Fibroblast of peridontal ligament (primary cell): ENCODE data around the gene KCNE3.

Experiments
- DNase-seq: peaks from one replicate; pipeline ENCODE4 v3.0.0-alpha.2; 2010; ENCODE audit errors: extremely low read depth

The KCNE3 gene

DNA sequence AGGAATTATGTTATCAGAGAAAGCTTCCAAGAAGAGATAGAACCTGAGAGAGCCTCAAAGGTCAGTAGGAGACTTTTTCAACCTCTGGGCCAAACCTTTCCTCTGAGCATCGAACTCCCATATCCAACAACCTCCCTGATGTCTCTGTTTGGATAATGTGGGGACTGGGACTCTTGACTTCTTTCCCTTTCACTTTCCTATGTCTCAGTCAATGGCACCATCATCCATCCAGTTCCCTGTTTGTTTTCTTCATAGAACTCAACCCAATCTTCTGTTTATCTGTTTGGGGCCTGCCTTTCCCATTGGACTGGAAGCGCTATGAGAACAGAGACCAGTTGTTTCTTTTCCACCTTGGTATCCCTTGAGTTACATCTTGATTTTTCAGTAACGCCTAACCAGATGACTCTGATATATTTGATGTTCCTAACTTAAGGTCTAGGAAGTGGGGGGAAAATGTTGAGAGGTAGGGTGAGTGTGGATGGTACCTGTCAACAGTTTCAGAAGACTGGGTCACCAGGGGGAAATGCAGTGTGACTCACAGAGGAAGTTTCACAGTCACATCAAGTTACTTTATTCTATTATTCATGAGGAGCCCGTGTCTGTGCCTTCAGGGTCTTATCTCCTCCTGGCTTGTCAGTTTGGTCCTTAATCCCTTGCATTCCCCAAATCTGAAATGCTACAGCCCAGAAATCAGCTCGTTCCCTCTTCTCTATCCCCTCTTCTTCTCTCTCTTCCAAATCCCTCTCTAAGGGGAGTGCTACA is 4.5 kb upstream of the KCNE3 start:
- no peak for DNase-seq

DNA sequence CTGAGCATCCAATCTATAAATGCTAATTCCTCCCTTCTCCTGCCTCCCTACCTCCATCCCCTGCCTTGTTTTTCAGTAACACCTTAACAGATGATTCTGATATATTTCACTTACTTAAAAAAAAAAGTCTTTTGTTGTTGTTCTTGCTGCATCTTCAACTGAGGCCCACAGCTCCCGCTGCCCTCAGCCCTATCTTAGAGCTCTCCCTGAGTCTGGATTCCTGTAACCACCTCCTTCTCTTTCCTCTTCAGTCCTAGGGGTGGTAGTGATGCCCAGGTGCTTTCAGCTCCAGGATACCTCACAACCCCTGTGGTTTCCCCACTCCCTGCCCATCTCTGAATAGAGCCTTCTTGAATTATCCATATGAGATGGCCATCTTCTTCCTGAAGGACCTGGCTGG is 3.7 kb upstream of the KCNE3 start:
- no peak for DNase-seq

DNA sequence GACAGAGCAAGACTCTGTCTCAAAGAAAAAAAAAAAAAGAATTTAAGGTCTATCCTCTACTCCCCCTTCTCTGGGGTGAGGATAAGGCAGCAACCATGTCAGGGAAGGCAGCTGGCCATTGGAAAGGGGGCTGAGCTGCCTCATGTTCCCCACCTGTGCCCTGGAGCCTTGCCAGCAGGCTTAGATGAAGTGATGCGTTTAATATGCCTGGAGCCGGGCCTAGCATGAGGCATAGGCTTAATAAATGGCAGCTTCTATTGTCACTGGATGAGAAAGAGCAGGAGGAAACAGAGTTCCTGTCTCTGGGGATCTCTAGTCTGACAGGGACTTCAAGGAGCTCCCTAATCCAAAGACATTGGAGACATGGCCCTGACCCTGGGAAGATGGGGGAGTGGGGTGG is 3.2 kb upstream of the KCNE3 start:
- DNase-seq, result no peak

DNA sequence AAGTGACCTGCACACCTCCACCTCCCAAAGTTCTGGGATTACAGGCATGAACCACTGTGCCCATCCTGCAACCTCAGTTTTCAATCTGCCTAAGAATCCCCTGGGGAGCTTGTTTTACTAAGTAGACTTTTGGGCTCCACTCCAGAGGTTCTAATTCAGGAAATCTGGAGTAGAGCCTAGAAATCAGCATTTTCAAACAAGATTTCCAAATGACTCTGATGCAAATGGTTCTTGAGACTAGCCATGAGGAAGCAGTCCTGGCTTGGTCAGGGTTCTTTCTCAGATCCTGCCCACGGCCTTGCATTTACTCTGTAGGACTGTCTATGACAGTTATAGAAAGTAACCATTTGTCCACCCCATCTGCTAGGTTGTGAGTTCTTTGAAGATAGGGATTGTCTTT is 1.6 kb upstream of the KCNE3 start:
- no peak for DNase-seq

DNA sequence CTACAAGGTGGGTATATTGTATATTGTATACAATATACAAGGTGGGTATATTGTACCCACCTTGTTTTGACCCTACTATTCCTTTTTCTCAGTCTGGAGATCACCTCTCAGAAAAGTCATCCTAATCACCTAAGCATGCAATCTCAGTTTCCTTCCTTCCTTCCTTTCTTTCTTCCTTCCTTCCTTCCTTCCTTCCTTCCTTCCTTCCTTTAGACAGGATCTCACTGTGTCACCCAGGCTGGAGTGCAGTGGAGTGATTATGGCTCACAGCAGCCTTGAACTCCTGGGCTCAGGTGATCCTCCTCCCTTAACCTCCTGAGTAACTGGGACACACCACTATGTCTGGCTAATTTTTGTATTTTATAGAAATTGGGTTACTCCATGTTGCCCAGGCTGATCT is 1.2 kb upstream of the KCNE3 start:
- DNase-seq, result no peak

DNA sequence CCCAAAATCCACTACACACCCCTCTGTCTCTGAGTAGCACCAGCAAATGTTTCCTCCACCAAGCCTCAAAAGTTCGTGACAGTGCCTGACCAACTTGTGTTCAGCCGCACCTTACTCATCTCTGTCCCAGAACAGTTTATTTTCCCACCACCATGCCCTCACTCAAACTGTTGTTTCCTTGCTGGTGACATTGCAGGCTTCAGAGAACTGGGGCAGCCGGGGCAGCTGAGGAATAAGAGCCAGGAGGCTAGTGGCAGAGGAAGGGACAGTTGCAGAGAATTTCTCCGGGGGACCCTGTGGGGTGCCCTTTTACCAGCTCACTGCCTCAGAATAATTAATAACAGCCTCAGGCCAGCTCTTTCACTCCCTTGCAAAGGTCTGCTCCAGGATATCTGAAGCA is 709 bp upstream of the KCNE3 start:
- DNase-seq, result no peak

DNA sequence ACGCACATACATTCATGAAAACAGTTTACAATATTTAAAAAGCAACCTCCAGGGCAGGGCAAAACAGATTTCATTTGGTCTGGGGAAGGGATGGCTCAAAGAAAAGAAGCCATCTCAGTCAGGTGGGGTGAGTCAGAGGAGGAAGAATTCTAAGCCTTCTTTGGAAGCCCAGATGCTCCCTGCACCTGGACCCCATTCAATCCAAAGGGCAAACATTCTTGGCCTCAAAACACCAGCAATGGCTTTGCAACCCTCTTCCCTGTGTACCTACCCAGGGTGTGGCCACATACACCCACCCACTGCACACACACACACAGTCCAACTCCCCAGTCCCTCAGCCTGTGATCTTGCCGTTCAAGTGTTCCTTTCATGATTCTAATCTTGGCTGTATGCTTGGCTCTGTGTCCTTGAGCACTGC is 2.0 kb downstream of the KCNE3 start:
- DNase-seq, result no peak

DNA sequence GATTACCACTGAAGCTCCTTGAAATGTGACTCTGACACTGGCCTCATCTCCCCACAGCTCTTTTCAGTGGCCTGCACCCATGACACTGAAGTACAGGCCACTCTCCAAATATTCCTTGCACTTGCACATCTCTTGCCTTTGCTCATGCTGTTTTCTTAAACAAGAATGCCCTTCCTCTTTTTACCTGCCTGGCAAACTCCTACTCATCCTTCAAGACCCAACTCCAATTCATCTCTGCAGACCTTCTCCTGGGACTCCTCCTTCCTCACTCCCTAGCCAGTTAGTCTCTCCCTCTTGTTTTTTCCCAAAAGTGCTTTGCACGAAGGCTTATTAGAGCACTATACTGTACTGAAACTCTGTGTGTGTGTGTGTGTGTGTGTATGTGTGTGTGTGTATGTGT is 2.6 kb downstream of the KCNE3 start:
- no peak for DNase-seq

DNA sequence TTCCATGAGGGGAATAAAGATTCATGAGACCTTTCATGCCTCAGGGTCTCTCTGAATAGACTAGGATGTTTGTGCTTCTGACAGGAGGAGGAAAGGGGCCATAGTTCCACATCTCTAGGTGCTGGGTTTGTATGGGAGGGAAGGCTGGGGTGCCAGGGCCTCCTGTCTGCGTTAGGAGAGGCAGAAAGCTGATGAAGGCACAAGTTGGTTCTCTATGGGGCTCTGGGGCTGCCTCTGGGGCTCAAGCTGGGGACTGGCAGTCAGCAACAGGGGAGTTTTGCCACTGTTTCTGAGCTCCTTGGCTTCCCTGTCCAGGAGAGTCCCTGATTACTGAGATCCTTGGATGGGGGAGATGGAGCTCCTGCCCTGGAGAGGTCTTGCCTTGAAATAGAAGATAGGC is 4.1 kb downstream of the KCNE3 start:
- no peak for DNase-seq

DNA sequence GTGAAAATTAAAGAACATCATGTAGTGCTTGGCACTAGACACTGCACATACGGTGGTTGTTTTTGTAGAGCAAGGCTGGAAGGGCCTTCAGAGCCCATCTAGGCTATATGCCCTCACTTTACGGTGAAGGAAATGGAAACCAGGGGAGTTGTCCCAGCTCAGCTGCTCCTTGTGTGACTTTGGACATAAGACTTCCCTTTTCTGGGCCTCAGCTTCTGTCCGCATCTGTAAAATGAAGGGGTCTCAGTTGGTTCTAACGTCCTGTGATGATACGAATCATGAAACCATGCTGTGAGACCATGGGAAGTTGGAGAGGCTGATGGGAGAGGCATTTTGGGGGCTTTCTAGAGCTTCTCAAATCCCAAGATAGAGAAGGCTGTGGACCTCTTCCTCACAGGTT is 4.7 kb downstream of the KCNE3 start:
- DNase-seq, result no peak

DNA sequence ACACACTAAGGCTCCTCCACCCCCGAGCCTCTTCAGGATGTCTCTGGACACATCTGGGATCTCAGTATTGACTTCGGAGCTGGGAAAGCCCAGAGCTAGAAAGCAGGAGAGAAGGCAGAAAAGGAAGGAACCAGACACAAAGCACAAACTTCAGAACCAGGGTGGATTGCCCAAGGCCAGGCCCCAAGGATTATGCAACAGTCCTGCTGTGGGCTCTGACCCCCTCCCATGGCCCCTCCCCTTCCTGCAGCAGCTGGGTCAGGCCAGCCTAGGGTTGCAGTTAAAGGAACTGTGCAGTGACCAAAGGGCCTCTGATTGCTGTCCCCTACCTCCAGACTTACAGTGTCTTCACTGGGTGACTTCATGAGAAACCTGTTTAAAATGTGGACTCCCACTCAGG is 5.3 kb downstream of the KCNE3 start:
- peak; percentile 32 for DNase-seq

DNA sequence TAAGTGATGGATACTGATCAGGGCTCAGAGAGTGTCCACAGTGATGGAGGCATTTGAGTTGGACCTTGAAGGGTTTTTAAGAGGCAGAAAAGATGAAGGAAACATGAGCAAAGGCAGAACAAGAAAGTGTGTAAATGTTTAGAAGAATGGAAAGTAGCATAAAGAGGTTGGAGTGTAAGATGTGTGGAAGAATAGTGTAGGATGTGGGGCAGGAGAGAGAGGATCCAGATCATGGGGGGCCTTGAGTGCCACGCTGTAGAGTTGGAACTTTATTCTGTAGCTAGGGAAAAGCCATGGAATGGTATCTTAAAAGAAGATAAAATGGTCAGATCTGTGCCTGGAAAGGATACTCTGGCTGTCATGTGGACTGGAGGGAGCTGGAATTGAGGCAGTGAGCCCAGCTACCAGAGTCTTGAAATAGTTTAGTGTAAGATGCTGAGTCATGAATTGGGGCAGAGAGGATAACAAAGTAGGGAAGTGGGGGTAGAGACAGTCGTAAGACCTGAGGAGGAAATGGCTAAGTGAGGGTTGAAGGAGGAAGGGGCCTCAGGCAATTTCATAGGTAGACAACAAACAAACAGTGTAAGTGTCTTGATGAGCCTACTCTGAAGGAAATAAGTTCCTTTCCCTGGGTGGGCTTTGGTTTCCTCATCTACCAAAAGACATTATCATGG is 6.7 kb downstream of the KCNE3 start:
- peak; percentile 55 for DNase-seq

DNA sequence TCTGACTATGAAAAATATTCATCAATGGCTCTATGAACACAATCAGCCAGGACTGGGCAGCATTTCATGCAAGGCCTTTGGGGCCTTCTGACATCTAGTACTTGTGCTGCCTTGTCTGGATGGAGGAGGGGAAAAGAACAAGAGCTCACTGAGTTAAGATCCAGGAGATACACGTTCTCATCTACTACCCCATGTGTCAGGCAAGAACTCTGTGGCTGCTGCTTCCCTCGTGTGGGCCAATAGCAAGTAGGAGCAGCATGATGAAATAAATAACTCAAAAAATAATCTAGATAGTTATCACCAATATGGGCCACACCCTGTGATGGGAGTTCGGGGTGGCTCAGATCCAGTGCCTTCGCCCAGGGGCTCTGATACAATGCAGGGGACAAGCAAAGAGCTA is 7.3 kb downstream of the KCNE3 start:
- no peak for DNase-seq

DNA sequence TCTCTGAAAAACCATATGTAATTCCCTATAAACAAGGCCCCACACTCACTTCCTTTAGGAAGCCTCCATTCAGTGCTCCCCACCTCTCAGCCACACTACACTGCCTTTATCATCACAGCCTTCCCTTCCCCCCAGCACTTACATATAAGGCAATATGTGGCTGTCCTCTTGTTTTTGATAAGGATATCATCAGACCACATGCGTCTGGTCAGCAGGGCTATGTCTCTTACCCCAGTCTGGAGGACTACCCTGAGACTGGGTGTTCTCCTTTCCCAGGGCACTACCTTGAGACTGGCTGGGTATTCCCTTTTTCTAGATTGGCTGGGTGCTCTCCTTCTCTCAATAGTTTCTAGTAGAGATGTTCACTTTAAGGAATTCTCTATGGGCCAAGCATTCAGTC is 7.8 kb downstream of the KCNE3 start:
- no peak for DNase-seq

DNA sequence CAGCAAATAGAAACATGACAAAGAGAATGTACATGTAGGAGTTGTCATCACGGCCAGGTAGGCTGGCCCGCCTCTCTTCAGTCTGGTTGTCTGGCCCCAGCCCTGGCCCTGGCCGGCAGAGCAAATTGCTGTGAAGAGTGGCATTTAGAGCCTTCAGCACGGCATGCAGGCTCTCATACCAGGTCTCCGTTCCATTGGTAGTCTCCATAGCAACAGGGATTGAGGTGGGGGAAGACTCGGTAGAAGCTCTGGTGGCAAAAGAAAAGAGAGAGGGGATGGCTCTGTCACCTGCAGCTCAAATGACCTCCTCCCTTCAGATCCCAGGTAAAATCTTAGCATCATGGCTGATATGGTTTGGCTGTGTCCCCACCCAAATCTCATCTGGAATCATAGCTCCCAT is 10.0 kb downstream of the KCNE3 start:
- no peak for DNase-seq

DNA sequence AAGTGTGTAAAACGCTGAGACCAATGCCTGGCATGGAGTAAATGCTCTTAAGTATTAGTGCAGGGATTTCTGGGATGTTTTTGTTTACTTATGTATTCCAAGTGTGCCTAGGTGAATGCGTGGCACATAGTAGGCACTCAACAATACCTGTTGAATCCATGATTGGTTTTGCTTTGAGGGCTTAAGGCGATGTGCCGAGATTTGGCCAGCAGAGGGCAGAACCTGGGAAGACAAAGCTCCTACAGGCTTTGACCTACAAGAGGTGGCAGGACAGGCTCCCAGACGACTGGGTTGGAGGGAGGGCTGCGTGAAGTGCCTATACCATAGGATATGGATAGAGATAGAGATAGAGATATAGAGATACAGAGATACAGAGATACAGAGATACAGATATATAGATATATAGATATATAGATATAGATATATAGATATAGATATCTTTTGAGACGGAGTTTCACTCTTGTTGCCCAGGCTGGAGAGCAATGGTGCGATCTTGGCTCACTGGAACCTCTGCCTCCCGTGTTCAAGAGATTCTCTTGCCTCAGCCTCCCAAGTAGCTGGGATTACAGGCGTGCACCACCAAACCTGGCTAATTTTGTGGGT is 13.9 kb downstream of the KCNE3 start:
- peak; percentile 70 for DNase-seq

DNA sequence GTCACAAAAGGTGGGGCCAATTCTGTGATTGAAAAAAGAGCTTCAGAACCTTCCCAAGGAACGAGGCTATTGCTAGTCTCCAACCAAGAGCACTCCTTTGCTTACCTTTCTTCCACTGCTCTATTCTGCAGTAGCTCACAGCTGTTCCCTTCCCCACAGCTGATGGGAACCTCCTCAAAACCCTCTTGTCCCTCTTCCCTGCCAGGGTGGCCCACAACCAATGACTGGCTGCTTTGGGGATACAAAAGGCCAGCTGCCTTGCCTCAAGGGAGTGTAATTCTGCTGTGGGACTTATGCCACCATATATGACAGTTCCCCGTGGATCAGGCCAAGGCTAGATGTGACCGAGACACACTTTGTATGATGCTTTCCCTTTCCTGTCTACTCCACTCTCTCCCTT is 15.0 kb downstream of the KCNE3 start:
- DNase-seq, result no peak

DNA sequence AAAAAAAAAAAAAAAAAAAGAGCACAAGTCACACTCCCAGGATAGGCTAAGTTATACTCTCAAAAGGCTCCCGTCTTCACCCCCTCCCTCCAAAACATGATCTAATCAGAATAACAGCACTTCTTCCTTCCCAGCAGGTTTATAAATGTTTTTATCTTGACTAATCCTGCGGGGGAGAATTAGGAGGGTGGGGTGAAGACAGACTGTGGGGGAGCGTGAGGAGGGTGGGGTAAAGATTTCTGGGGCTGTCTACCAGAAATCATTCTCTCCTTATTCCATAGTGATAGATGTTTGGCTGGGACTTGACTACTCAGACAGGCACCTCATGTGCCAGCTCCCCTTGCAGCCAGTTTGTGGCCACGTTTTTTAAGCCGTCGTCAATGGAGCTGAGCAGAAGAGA is 17.0 kb downstream of the KCNE3 start:
- DNase-seq, result no peak

DNA sequence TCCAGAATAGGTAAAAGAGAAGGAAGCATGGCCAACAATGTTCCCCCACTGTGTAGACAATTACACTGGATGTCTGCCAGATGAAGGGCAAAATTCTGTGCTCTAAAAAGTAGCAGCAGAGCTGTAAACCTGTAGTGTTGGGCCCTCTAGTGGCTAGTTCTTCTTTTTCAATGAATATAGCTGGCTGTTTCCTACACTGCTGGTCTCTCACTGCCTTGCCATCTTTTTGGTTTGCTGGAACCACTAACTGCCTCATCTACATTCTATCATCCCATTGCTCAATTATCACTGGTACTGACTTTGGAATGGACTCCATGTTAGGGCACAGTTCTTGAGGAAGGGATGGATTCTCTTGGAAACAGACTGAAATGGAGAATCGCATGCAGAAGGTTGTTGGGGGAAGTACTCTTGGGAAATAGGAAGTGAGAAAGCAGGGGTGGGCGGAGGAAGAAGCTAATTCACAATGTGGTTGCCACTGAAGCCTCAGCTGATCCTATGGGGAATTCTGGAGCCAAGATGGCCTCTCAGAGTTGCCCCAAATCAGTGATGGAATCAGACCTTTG is 17.9 kb downstream of the KCNE3 start:
- DNase-seq, result peak; percentile 89

DNA sequence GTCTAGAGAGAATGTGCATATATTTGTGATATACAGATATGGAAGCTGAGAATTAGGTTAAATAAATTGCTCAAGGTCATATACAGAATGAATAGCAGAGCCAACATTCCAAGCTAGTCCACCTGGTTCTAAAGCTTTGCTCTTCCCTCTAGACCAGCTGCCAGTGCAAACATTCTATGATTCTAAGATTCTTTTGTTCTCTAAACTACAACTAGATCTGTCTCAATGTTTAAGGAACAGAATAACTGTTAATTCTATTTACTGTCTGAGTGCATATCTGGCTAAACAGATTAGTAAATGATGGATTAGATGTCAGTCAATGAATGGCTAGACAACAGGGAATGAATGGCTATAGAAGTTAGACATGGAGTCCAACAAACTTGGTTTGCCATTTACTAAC is 19.6 kb downstream of the KCNE3 start:
- no peak for DNase-seq

DNA sequence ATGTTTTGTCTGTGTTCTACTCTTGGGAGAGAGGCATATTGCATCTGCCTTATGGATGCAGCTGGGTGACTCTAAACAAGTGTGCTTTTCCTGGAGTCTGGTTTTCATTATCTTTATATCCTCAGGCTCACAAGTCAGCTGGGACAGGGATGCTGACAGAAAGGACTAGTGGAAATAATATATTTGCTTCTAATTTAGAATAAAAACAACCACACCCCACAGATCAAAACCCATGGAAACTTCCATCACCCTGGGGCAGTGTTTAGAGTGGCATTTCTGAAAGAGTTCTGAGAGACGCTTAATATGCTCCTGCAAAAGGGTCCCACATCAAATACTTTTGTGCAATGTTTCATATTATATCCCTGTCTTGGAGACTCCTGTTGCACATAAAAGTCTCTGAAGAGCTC is 20.8 kb downstream of the KCNE3 start:
- no peak for DNase-seq

DNA sequence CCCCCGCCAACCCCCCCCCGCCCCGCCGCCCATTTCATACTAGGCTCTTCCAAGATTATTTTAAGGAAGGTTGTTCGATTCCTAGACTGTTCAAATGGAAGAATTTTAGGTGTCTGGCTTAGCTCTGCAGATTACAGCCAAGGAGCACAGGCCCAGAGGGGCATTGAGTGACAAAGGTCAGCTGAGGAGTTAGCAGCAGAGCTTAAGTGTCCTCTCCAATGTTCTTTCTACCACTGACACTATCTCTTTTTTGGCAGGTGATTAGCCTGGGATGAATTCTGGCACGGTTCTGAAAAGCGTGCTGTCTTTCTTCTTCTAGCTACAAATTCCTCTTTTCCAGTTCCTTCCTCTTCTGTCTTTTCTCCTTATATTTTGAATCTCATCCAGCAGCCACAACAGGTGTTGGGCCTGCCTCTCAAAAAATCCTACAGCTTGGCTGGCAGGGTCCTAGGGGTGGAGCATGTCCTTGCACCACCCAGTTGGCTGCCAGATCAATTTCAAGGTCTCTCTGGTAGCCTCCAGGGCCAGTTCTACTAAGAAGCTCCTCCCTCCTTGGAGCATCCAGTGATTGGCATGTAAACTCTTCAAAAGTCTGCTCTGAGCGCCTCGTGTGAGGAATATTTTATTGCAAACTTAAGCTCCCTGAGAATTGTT is 23.0 kb downstream of the KCNE3 start:
- DNase-seq, result no peak
